Mesenchymal stem cell (in vitro differentiated cells and primary cell): ENCODE data around the gene CEACAM19.

ENCODE experiments used
- DNase-seq: peaks from one replicate; pipeline ENCODE4 v3.0.0-alpha.2; 2013
- H2AFZ ChIP-seq: one replicate; pipeline ENCODE4 v1.6.1; 2013; ENCODE audit warnings: low read depth, mild to moderate bottlenecking, control low read depth, inconsistent platforms, low read length, moderate library complexity
- H2AK5ac ChIP-seq: 2 replicates; pipeline ENCODE4 v1.6.1; 2013; ENCODE audit warnings: low read length, moderate library complexity, mild to moderate bottlenecking, inconsistent platforms; ENCODE audit not compliant: severe bottlenecking
- H2BK120ac ChIP-seq: one replicate; pipeline ENCODE4 v1.6.1; 2013; ENCODE audit warnings: low read depth, mild to moderate bottlenecking, inconsistent platforms, low read length, moderate library complexity
- H2BK12ac ChIP-seq, 2 experiments: one replicate each; pipeline ENCODE4 v1.6.1; 2013; ENCODE audit warnings: inconsistent platforms in 2 of 2, low read length in 2 of 2, mild to moderate bottlenecking in 2 of 2, moderate library complexity in 2 of 2, control low read depth in 1 of 2
- H2BK15ac ChIP-seq: one replicate; pipeline ENCODE4 v1.6.1; 2013; ENCODE audit warnings: mild to moderate bottlenecking, low read depth, inconsistent platforms; ENCODE audit not compliant: poor library complexity, severe bottlenecking
- H2BK5ac ChIP-seq: 2 replicates; pipeline ENCODE4 v1.6.1; 2013; ENCODE audit warnings: low read depth, mild to moderate bottlenecking, low read length, control low read depth, inconsistent platforms; ENCODE audit not compliant: poor library complexity, severe bottlenecking
- H3K14ac ChIP-seq, 2 experiments: one replicate each; pipeline ENCODE4 v1.6.1; 2013; ENCODE audit warnings: inconsistent platforms in 2 of 2, low read length in 2 of 2, control low read depth in 1 of 2, mild to moderate bottlenecking in 1 of 2, moderate library complexity in 1 of 2
- H3K18ac ChIP-seq, 2 experiments: one replicate each; pipeline ENCODE4 v1.6.1; 2013; ENCODE audit warnings: inconsistent platforms in 2 of 2, low read length in 2 of 2, control low read depth in 1 of 2, low read depth in 1 of 2, mild to moderate bottlenecking in 1 of 2
- H3K23ac ChIP-seq, 2 experiments: one replicate each; pipeline ENCODE4 v1.6.1; 2013; ENCODE audit warnings: inconsistent platforms in 2 of 2, low read length in 2 of 2, mild to moderate bottlenecking in 2 of 2, moderate library complexity in 2 of 2, control low read depth in 1 of 2
- H3K27ac ChIP-seq: 2 replicates; pipeline ENCODE4 v1.5.1; 2013; ENCODE audit warnings: mild to moderate bottlenecking, moderate library complexity, low read length, control low read depth, inconsistent platforms; ENCODE audit not compliant: poor library complexity, severe bottlenecking
- H3K27me3 ChIP-seq, 2 experiments: 2 replicates each; pipeline versions ENCODE4 v1.6.1 to v1.7.0; 2013; ENCODE audit warnings: low read length in 2 of 2, mild to moderate bottlenecking in 2 of 2, moderate library complexity in 2 of 2, control low read depth in 1 of 2, inconsistent platforms in 1 of 2; ENCODE audit not compliant: control insufficient read depth in 1 of 2, insufficient read depth in 1 of 2
- H3K36me3 ChIP-seq, 2 experiments: 2 replicates each; pipeline versions ENCODE4 v1.6.1 to v1.7.0; 2013; ENCODE audit warnings: low read length in 2 of 2, control low read depth in 1 of 2, inconsistent platforms in 1 of 2, low read depth in 1 of 2, mild to moderate bottlenecking in 1 of 2; ENCODE audit not compliant: insufficient read depth in 2 of 2, control insufficient read depth in 1 of 2
- H3K4ac ChIP-seq, 2 experiments: one replicate each; pipeline ENCODE4 v1.6.1; 2013; ENCODE audit warnings: inconsistent platforms in 2 of 2, low read length in 2 of 2, mild to moderate bottlenecking in 2 of 2, moderate library complexity in 2 of 2, control low read depth in 1 of 2, low read depth in 1 of 2
- H3K4me1 ChIP-seq: 2 replicates; pipeline ENCODE4 v1.6.1; 2013; ENCODE audit warnings: low read depth, low read length, control low read depth; ENCODE audit not compliant: control insufficient read depth, insufficient read depth
- H3K4me2 ChIP-seq: 2 replicates; pipeline ENCODE4 v1.6.1; 2013; ENCODE audit warnings: low read length, mild to moderate bottlenecking, inconsistent platforms; ENCODE audit not compliant: poor library complexity, severe bottlenecking
- H3K4me3 ChIP-seq, 2 experiments: 2 replicates each; pipeline versions ENCODE4 v1.5.1 to v1.7.0; 2013; ENCODE audit warnings: low read length in 2 of 2, mild to moderate bottlenecking in 2 of 2, control low read depth in 1 of 2, low read depth in 1 of 2; ENCODE audit not compliant: insufficient read depth in 1 of 2
- H3K79me1 ChIP-seq: replicated peaks from 2 replicates; pipeline ENCODE4 v1.6.1; 2013; ENCODE audit warnings: mild to moderate bottlenecking, control low read depth, low read length, inconsistent platforms; ENCODE audit not compliant: poor library complexity, severe bottlenecking
- H3K9ac ChIP-seq: 2 replicates; pipeline ENCODE4 v1.7.0; 2013; ENCODE audit warnings: mild to moderate bottlenecking, low read length, moderate library complexity
- H3K9me3 ChIP-seq: 2 replicates; pipeline ENCODE4 v1.7.0; 2013; ENCODE audit warnings: mild to moderate bottlenecking, low read length; ENCODE audit not compliant: control insufficient read depth
- H4K8ac ChIP-seq: one replicate; pipeline ENCODE4 v1.6.1; 2013; ENCODE audit warnings: inconsistent platforms, mild to moderate bottlenecking, low read length, moderate library complexity
- H4K91ac ChIP-seq: one replicate; pipeline ENCODE4 v1.6.1; 2013; ENCODE audit warnings: mild to moderate bottlenecking, low read length, inconsistent platforms
- WGBS: methylation state at CpG from one replicate; pipeline ENCODE4 v1.1.7; 2013; ENCODE audit warnings: mixed read lengths; 5-methylcytosine and 5-hydroxymethylcytosine counted together

The CEACAM19 gene

DNA sequence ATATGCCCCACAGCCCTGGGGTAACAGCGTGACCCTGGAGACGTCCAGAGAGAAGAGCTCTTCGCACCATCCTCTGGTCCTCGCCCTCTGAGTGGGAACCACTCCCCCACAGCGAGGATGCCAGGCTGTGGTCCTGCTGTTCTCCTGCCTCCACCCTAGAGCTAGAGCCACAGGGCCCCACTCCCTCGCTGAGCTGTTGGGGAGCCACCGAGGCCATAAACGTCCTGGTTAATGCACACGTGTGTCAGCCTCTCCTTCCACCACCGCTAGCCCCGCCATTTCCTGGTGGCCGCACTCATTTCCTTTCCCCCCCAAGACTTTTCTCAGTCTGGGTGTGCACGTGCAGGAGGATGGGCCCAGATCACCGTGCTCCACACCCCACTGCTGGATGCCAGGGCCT is 39.2 kb downstream of the CEACAM19 start:
- no peak overlapping the region for H4K91ac ChIP-seq
- no peaks in the 10 kb centered on the region for H3K4me1 ChIP-seq
- no peak overlapping the region for H3K27ac ChIP-seq
- 91% methylated on average over 14 of the region's 14 CpGs for WGBS
- no peak overlapping the region for H3K9ac ChIP-seq
- H3K4me2 ChIP-seq: no peak overlapping the region
- H2BK15ac ChIP-seq: no peak overlapping the region
- no peaks in the 10 kb centered on the region for H3K36me3 ChIP-seq
- H4K8ac ChIP-seq: no peak overlapping the region
- H3K79me1 ChIP-seq: no peaks in the 10 kb centered on the region
- DNase-seq: no peak
- H3K18ac ChIP-seq: no peak overlapping the region
- H2BK12ac ChIP-seq: no peak overlapping the region
- H2BK120ac ChIP-seq: no peak overlapping the region
- H3K27me3 ChIP-seq: peaks cover 4 to 21% of the 10 kb centered on the region in 2 experiments
- H2BK5ac ChIP-seq: no peak overlapping the region
- H2AK5ac ChIP-seq: no peak overlapping the region
- no peak overlapping the region for H3K4ac ChIP-seq
- H3K23ac ChIP-seq: no peak overlapping the region
- no peak overlapping the region for H3K14ac ChIP-seq
- no peak overlapping the region for H2AFZ ChIP-seq
- H3K4me3 ChIP-seq: no peak overlapping the region
- peaks cover 5% of the 10 kb centered on the region for H3K9me3 ChIP-seq

DNA sequence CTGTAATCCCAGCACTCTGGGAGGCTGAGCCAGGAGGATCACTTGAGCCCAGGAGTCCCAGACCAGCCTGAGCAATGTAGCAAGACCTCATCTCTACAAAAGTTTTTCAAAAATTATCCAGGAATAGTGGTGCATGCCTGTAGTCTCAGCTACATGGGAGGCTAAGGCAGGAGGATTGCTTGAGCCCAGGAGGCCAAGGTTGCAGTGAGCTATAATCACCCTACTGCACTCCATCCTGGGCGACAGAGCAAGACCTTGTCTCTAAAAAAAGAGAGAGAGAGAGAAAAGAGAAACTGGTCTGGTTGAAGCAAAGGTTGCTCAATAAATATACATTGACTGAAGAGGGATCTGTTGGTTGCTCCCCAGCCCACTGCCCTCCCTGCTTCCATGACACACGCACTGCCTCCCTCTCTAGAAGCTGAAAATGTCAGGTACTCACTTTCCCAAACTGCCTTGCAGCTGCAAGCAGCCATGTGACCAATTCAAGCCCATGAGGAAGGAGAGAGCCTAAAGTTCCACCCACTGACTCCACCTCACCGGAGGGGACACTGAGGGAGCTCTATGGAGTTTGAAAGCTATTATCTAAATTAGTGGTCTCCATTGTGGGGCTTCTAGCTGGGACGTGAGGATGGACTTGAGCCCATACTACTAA is 41.7 kb downstream of the CEACAM19 start:
- Histone ChIP-seq H3K9me3 (peaks cover 5% of the 10 kb centered on the region), H2AK5ac (no peak overlapping the region), H3K18ac (no peak overlapping the region), H3K27ac (no peak overlapping the region), H2BK5ac (no peak overlapping the region), H2BK12ac (no peak overlapping the region), H3K4me1 (no peaks in the 10 kb centered on the region), H4K91ac (no peak overlapping the region), H3K14ac (no peak overlapping the region), H4K8ac (no peak overlapping the region), H3K36me3 (no peaks in the 10 kb centered on the region), H3K4me3 (no peak overlapping the region), H3K9ac (no peak overlapping the region), H3K27me3 (peaks cover 0 to 16% of the 10 kb centered on the region in 2 experiments), H3K23ac (no peak overlapping the region), H2BK120ac (no peak overlapping the region), H2BK15ac (no peak overlapping the region), H3K79me1 (no peaks in the 10 kb centered on the region), H3K4me2 (no peak overlapping the region), H3K4ac (no peak overlapping the region), H2AFZ (no peak overlapping the region)
- DNase-seq: peak; percentile 26
- 50% methylated on average over 2 of the region's 4 CpGs for WGBS

DNA sequence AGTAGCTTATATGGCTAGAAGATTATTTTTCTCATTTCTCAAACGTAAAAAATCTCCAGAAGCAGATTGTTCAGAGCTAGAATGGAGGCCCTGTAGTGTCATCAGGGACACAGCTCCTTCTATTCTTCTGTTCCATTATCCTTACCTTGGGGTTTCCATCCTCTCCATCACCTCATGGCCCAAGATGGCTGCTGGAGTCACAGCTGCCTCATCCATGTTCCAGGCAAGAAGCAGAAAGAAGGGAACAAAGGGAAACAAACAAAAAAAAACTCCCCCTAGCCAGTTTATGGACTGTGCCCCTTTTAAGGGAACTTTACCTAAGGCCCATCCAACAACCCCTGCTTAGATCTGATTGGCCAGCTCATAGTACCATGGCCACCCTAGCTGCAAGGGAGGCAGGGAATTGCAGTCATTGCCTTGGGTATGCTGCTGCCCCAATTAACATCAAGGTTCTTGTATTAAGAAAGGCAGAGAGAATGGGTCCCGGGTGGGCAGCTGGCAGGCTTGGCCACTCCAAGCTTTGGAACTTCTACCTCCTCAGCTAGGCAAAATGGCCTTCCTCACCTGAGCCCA is 43.4 kb downstream of the CEACAM19 start:
- no peak overlapping the region for H3K23ac ChIP-seq
- H2BK12ac ChIP-seq: peak overlapping the region in 1 of 2 experiments; percentile 19
- H2BK15ac ChIP-seq: no peak overlapping the region
- no peaks in the 10 kb centered on the region for H3K36me3 ChIP-seq
- H2BK120ac ChIP-seq: no peak overlapping the region
- no peak overlapping the region for H4K8ac ChIP-seq
- H4K91ac ChIP-seq: no peak overlapping the region
- H2AFZ ChIP-seq: no peak overlapping the region
- H3K14ac ChIP-seq: no peak overlapping the region
- WGBS: 44% methylated on average over 2 of the region's 2 CpGs
- peaks cover 0 to 11% of the 10 kb centered on the region in 2 experiments for H3K27me3 ChIP-seq
- H3K4me1 ChIP-seq: peaks cover 11% of the 10 kb centered on the region
- H3K4me2 ChIP-seq: no peak overlapping the region
- H2BK5ac ChIP-seq: no peak overlapping the region
- no peak overlapping the region for H3K9ac ChIP-seq
- H3K79me1 ChIP-seq: no peaks in the 10 kb centered on the region
- no peak overlapping the region for H2AK5ac ChIP-seq
- H3K9me3 ChIP-seq: peaks cover 5% of the 10 kb centered on the region
- H3K18ac ChIP-seq: no peak overlapping the region
- H3K4me3 ChIP-seq: no peak overlapping the region
- DNase-seq: no peak
- H3K4ac ChIP-seq: no peak overlapping the region
- H3K27ac ChIP-seq: no peak overlapping the region

DNA sequence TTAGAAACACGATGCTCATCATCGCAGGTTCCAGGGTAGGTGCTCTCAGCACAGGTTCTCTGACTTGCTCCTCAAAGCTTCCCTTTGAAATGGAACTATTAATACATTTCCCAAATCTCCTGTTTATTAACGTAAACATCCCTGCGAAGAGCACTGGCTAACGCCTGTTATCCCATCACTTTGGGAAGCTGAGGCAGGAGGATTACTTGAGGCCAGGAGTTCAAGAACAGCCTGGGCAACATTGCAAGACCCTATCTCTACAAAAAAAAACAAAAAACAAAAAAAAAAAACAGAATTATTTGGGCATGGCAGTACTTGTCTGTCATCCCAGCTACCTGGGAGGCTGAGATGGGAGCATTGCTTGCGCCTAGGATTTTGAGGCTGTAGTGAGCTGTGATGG is 46.3 kb downstream of the CEACAM19 start:
- no peak overlapping the region for H2AFZ ChIP-seq
- no peak overlapping the region for H3K27ac ChIP-seq
- H4K8ac ChIP-seq: no peak overlapping the region
- H2AK5ac ChIP-seq: peak overlapping the region; percentile 67
- peaks cover 5% of the 10 kb centered on the region for H3K9me3 ChIP-seq
- no peak overlapping the region for H3K4me3 ChIP-seq
- peak overlapping the region in 1 of 2 experiments; percentile 55 for H3K18ac ChIP-seq
- no peak overlapping the region for H2BK120ac ChIP-seq
- peak overlapping the region in 1 of 2 experiments; percentile 86 for H2BK12ac ChIP-seq
- H3K79me1 ChIP-seq: no peaks in the 10 kb centered on the region
- no peak overlapping the region for H2BK15ac ChIP-seq
- H2BK5ac ChIP-seq: no peak overlapping the region
- no peaks in the 10 kb centered on the region for H3K36me3 ChIP-seq
- DNase-seq: no peak
- H3K27me3 ChIP-seq: no peaks in the 10 kb centered on the region
- H3K14ac ChIP-seq: no peak overlapping the region
- H3K4me2 ChIP-seq: no peak overlapping the region
- H3K4ac ChIP-seq: no peak overlapping the region
- H4K91ac ChIP-seq: no peak overlapping the region
- H3K9ac ChIP-seq: peak overlapping the region; percentile 71
- H3K4me1 ChIP-seq: peaks cover 17% of the 10 kb centered on the region
- WGBS: 89% methylated on average over 3 of the region's 6 CpGs
- no peak overlapping the region for H3K23ac ChIP-seq
